Endothelial cell of umbilical vein (primary cell): ENCODE measurements around the gene PRKD1.

Experiments used
- CTCF ChIP-seq, 2 donors: IDR thresholded peaks; 1 replicate in 1 of 2; 2 replicates in 1 of 2; pipeline ENCODE4 v1.5.1; 2011; ENCODE audit warnings: low read length in 2 of 2, mild to moderate bottlenecking in 2 of 2, moderate library complexity in 2 of 2, control low read depth in 1 of 2, inconsistent platforms in 1 of 2, low read depth in 1 of 2; ENCODE audit not compliant: insufficient read depth in 1 of 2; ENCODE audit errors: extremely low read depth in 1 of 2
- EZH2 ChIP-seq: IDR thresholded peaks from 2 replicates; pipeline ENCODE4 v1.6.1; 2012; ENCODE audit warnings: borderline replicate concordance, low read depth, mild to moderate bottlenecking, moderate library complexity, low read length, inconsistent platforms; ENCODE audit not compliant: severe bottlenecking
- FOS ChIP-seq: IDR thresholded peaks from 2 replicates; pipeline ENCODE4 v1.6.1; 2011; ENCODE audit warnings: mild to moderate bottlenecking, low read length, moderate library complexity, borderline replicate concordance; ENCODE audit not compliant: insufficient read depth
- GATA2 ChIP-seq: IDR thresholded peaks from 2 replicates; pipeline ENCODE4 v1.7.0; 2011; ENCODE audit warnings: low read depth, mild to moderate bottlenecking, moderate library complexity, mixed read lengths, low read length; ENCODE audit not compliant: insufficient read length, insufficient read depth
- MAX ChIP-seq: IDR thresholded peaks from 2 replicates; pipeline ENCODE4 v1.6.1; 2011; ENCODE audit not compliant: insufficient read depth, insufficient read length
- POLR2A ChIP-seq: IDR thresholded peaks from 2 replicates; pipeline ENCODE4 v1.6.1; 2012; ENCODE audit warnings: low read depth, mild to moderate bottlenecking, control low read depth, low read length
- POLR2AphosphoS5 ChIP-seq: IDR thresholded peaks from 2 replicates; pipeline ENCODE4 v1.6.1; 2012; ENCODE audit warnings: low read depth, mild to moderate bottlenecking, control low read depth, low read length, moderate library complexity; ENCODE audit not compliant: insufficient read depth

GRCh38 chr14:29802211-29802610, 125.4 kb downstream of the PRKD1 start:
- no peak for TF ChIP-seq CTCF (IDR thresholded peaks at IDR 0.05; ENCODE audit: extremely low read depth in 1 of 2, insufficient read depth in 1 of 2, low read depth in 1 of 2, low read length in 2 of 2)
- TF ChIP-seq POLR2AphosphoS5: no peak
- TF ChIP-seq POLR2A: no peak
- no peak for TF ChIP-seq FOS
- TF ChIP-seq MAX: no peak
- no peak for TF ChIP-seq EZH2
- no peak for TF ChIP-seq GATA2
